H1 (cell line): Measurements from ENCODE around the gene TUBB1. TPM values are rescaled to one million over a fixed set of nuclear protein-coding genes. Genes with fewer than 3 reads are reported as not detected.

Experiments
- CBX8 ChIP-seq: fragments of 300-800, 300-1000 bp; sonication (generic); IDR thresholded peaks from 2 replicates; pipeline ENCODE4 v1.7.1; 2016; ENCODE audit warnings: low read depth, low read length, borderline replicate concordance
- CEBPB ChIP-seq: IDR thresholded peaks from 2 replicates; pipeline ENCODE4 v1.6.1; 2012; ENCODE audit warnings: low read depth, low read length
- CTBP2 ChIP-seq: IDR thresholded peaks from 2 replicates; pipeline ENCODE4 v1.7.0; 2011; ENCODE audit warnings: borderline replicate concordance, mild to moderate bottlenecking, moderate library complexity, mixed read lengths, low read length; ENCODE audit not compliant: insufficient read depth, insufficient read length
- HDAC2 ChIP-seq, 2 experiments: fragments of 300-600 bp in 1 of 2; sonication (generic) in 1 of 2; IDR thresholded peaks; 2 replicates each; pipeline ENCODE4 v1.6.1; 2011 to 2012; ENCODE audit warnings: low read depth in 2 of 2, low read length in 2 of 2, mild to moderate bottlenecking in 2 of 2, moderate library complexity in 2 of 2, borderline replicate concordance in 1 of 2, inconsistent platforms in 1 of 2
- KDM1A ChIP-seq: fragments of 200-600, 300-600 bp; sonication (generic); IDR thresholded peaks from 2 replicates; pipeline ENCODE4 v1.7.1; 2016; ENCODE audit warnings: mild to moderate bottlenecking, low read length, borderline replicate concordance
- KDM5A ChIP-seq: fragments of 200-600 bp; IDR thresholded peaks from 2 replicates; pipeline ENCODE4 v1.7.1; 2012; ENCODE audit warnings: mild to moderate bottlenecking, low read length, inconsistent platforms, mixed read lengths
- RFX5 ChIP-seq: IDR thresholded peaks from 2 replicates; pipeline ENCODE4 v1.6.1; 2011; ENCODE audit warnings: low read depth, low read length, improper control_type of control experiment, borderline replicate concordance
- YY1 ChIP-seq: IDR thresholded peaks from 2 replicates; pipeline ENCODE4 v1.6.1; 2011; ENCODE audit warnings: low read depth, mild to moderate bottlenecking, low read length
- polyA plus RNA-seq, 7 experiments: library from polyadenylated mRNA; depleted of rRNA in 3 of 7; stranded (reverse) in 5 of 7; unstranded in 2 of 7; fragments of >200 nt in 5 of 7; fragments of 200-250 nt in 2 of 7; gene quantifications; 1 replicate in 5 of 7; 2 replicates in 1 of 7; 4 replicates in 1 of 7; pipeline versions ENCODE4 v1.2.1 to v1.2.3, GENCODE V29; 2011 to 2013; ENCODE audit warnings: missing spikeins in 2 of 7, mixed read lengths in 2 of 7
- total RNA-seq: library from RNA; stranded (reverse); fragmentation: NEBNext Ultra II Directional; extraction: Animal tissue kit (Norgen Biotek cat#: 25700); gene quantifications from 2 replicates; pipeline ENCODE4 v1.2.1, GENCODE V29; 2021
- TF ChIP-seq, protein P1 (sequence below): IDR thresholded peaks from 2 replicates; pipeline ENCODE4 v1.6.1; 2011; ENCODE audit warnings: low read length, improper control_type of control experiment

Gene TUBB1
- total and polyA plus RNA-seq, 2 of the 8 experiments (the other 6 are each of a cell fraction or from before 2014, with no cell fraction given) = not detected

DNA sequence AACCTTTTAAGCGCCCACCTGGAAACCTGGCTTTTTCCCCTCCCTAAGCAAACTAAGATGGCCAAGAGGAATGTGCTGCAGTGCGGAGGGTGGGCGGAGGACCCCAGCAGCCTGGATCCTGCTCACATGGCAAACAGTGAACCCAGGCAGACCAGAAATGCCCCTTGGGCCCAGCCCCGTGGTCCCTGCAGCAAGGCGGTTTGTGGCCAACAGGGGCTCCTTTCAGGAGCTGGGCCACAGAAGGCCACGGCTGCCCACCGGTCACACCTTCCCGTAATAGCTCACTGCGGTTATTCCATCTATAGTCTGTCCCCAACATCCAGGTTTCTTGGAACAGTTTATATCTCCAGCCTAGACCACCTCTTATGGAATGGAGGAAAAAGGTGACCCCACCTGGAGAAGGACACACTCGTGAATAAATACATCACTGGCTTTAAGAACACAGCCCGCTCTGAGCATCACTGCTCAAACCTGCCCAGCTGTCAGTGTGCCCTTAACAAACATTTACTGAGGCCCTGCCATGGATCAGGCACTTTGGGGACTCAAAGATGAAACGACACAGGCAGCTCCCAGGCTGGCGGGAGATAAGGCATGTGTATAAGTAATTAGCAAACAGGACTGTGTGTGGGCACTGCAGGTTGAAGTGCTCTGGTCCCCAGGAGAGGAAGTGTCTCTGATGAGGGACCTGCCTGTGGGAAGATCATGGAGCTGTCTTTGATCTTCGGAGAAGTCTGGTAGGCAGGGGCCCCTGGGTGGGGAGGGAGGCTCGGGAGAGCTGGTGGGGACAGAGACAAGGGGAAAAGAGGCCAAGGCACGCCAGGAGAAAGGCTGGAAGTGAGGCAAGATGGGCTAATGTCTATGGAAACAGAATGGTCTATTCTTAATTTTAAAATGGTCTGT lies 3.2 kb upstream of the TUBB1 start (continued):
- TF ChIP-seq, protein P1, sequence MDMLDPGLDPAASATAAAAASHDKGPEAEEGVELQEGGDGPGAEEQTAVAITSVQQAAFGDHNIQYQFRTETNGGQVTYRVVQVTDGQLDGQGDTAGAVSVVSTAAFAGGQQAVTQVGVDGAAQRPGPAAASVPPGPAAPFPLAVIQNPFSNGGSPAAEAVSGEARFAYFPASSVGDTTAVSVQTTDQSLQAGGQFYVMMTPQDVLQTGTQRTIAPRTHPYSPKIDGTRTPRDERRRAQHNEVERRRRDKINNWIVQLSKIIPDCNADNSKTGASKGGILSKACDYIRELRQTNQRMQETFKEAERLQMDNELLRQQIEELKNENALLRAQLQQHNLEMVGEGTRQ = no peak
- TF ChIP-seq KDM1A (no peak), KDM5A (no peak), CEBPB (no peak), CBX8 (no peak), YY1 (no peak), HDAC2 (IDR thresholded peaks at IDR 0.05; ENCODE audit: borderline replicate concordance in 1 of 2, low read depth in 2 of 2, low read length in 2 of 2) (no peak), CTBP2 (no peak), RFX5 (no peak)
